ENCODE results near the gene ADARB2.

- TF ChIP-seq CTCF (IDR thresholded peaks at IDR 0.05): no peak
- TF ChIP-seq POLR2A (IDR thresholded peaks at IDR 0.05): no peak
Observed at GRCh38 chr10:1762076-1762475, 24.8 kb upstream of the ADARB2 start.
